Caco-2 (cell line): Measurements from ENCODE around the gene STAB2. TPM values are rescaled to one million over a fixed set of nuclear protein-coding genes. Genes with fewer than 3 reads are reported as not detected.

Experiments used
- BruUV-seq: library from RNA; stranded (reverse); fragments of 400-500 nt; replicated peaks from 2 replicates; lab custom pipeline; 2021; lab: Mats Ljungman, UMichigan
- CTCF ChIA-PET: fragments of 300-600 bp; sonication (Branson Sonifier 250); formaldehyde crosslinking; loops from one replicate; lab custom pipeline; 2022; ENCODE audit warnings: antibody characterized with exemption; lab: Charles Lee
- POLR2A ChIA-PET: fragments of 300-600 bp; sonication (Branson Sonifier 250); formaldehyde crosslinking; loops from one replicate; lab custom pipeline; 2022; ENCODE audit warnings: antibody characterized with exemption; lab: Charles Lee
- DNase-seq, 2 experiments: peaks; one replicate each; pipeline versions ENCODE4 v3.0.0 to v3.0.0-alpha.2; 2020 to 2022
- H3K27me3 ChIP-seq: replicated peaks from 2 replicates; pipeline ENCODE4 v1.6.0; 2011; ENCODE audit warnings: low read length; ENCODE audit not compliant: control insufficient read depth, insufficient read depth
- H3K36me3 ChIP-seq: 2 replicates; pipeline ENCODE4 v1.5.1; 2011; ENCODE audit warnings: low read length; ENCODE audit not compliant: control insufficient read depth, insufficient read depth
- H3K4me1 ChIP-seq: fragments of 250-450 bp; sonication (Bioruptor Pico); 2 replicates; pipeline ENCODE4 v1.5.1; 2020; ENCODE audit warnings: mild to moderate bottlenecking
- H3K4me3 ChIP-seq: 2 replicates; pipeline ENCODE4 v1.5.1; 2011; ENCODE audit warnings: low read depth, mild to moderate bottlenecking, control low read depth, low read length
- H3K9me3 ChIP-seq: fragments of 250-450 bp; sonication (Bioruptor Pico); 2 replicates; pipeline ENCODE4 v1.5.1; 2020; ENCODE audit warnings: mild to moderate bottlenecking, moderate library complexity
- H3K27ac Mint-ChIP-seq: one replicate; pipeline ENCODE4 v1.8.0; 2022; ENCODE audit warnings: mixed read lengths; ENCODE audit not compliant: unreplicated experiment
- H3K27me3 Mint-ChIP-seq: one replicate; pipeline ENCODE4 v1.8.0; 2022; ENCODE audit warnings: mixed read lengths; ENCODE audit not compliant: insufficient read depth, unreplicated experiment
- H3K36me3 Mint-ChIP-seq: one replicate; pipeline ENCODE4 v1.8.0; 2022; ENCODE audit warnings: mild to moderate bottlenecking, mixed read lengths; ENCODE audit not compliant: insufficient read depth, unreplicated experiment
- H3K4me1 Mint-ChIP-seq: one replicate; pipeline ENCODE4 v1.8.0; 2022; ENCODE audit warnings: low read depth, mixed read lengths; ENCODE audit not compliant: unreplicated experiment
- H3K4me3 Mint-ChIP-seq: one replicate; pipeline ENCODE4 v1.8.0; 2022; ENCODE audit warnings: mild to moderate bottlenecking, moderate library complexity, mixed read lengths; ENCODE audit not compliant: unreplicated experiment
- H3K9me3 Mint-ChIP-seq: one replicate; pipeline ENCODE4 v1.8.0; 2022; ENCODE audit warnings: mixed read lengths; ENCODE audit not compliant: unreplicated experiment
- CTCF ChIP-seq, 2 experiments: fragments of 200-600 bp in 1 of 2; IDR thresholded peaks; 1 replicate in 1 of 2; 2 replicates in 1 of 2; pipeline versions ENCODE4 v1.5.1 to v1.8.0; 2011 to 2022; ENCODE audit warnings: antibody characterized with exemption in 1 of 2, control low read depth in 1 of 2, inconsistent platforms in 1 of 2, low read depth in 1 of 2, low read length in 1 of 2, mild to moderate bottlenecking in 1 of 2, moderate library complexity in 1 of 2; ENCODE audit not compliant: insufficient read depth in 1 of 2, severe bottlenecking in 1 of 2, unreplicated experiment in 1 of 2
- intact Hi-C: fragments of 100-400 bp; cut with micrococcal nuclease; formaldehyde crosslinking; loops from one replicate; pipeline ENCODE4 v1.10.0; 2022; ENCODE audit not compliant: unreplicated experiment
- total RNA-seq: library from RNA; stranded (reverse); gene quantifications from 2 replicates; pipeline ENCODE4 v1.2.3, GENCODE V29; 2022

The STAB2 gene
- total RNA-seq, 1 experiment from 2014 or later: 0.25 TPM

- ChIA-PET CTCF (no interaction called here), POLR2A (no interaction called here)
- Histone ChIP-seq H3K27me3 (no peaks in the 10 kb centered on the region), H3K9me3 (no peaks in the 10 kb centered on the region), H3K36me3 (no peaks in the 10 kb centered on the region), H3K4me1 (peaks cover 25% of the 10 kb centered on the region), H3K4me3 (no peak overlapping the region)
- intact Hi-C loops: no loop called here
- no peaks in the 10 kb centered on the region for H3K9me3 Mint-ChIP-seq
- DNase-seq: no peak
- no peaks in the 10 kb centered on the region for H3K27me3 Mint-ChIP-seq
- no peak overlapping the region for H3K4me3 Mint-ChIP-seq
- TF ChIP-seq CTCF (IDR thresholded peaks at IDR 0.05; ENCODE audit: insufficient read depth in 1 of 2, low read depth in 1 of 2, low read length in 1 of 2, severe bottlenecking in 1 of 2, unreplicated experiment in 1 of 2): no peak
- no peaks in the 10 kb centered on the region for H3K36me3 Mint-ChIP-seq
- no TSS peak for BruUV-seq
- H3K27ac Mint-ChIP-seq: no peak overlapping the region
- peaks cover 7% of the 10 kb centered on the region for H3K4me1 Mint-ChIP-seq
Measured at GRCh38 chr12:103677341-103677740, 90.3 kb downstream of the STAB2 start.

GRCh38 chr12:103677905-103678304 lies 90.8 kb downstream of the STAB2 start:
- H3K4me1 Mint-ChIP-seq: peaks cover 1% of the 10 kb centered on the region
- H3K27ac Mint-ChIP-seq: no peak overlapping the region
- no TSS peak for BruUV-seq
- no peak for DNase-seq
- intact Hi-C loops: no loop called here
- Histone ChIP-seq H3K36me3 (no peaks in the 10 kb centered on the region), H3K27me3 (no peaks in the 10 kb centered on the region), H3K4me3 (no peak overlapping the region), H3K4me1 (peaks cover 20% of the 10 kb centered on the region), H3K9me3 (no peaks in the 10 kb centered on the region)
- POLR2A ChIA-PET: no interaction called here
- no peaks in the 10 kb centered on the region for H3K36me3 Mint-ChIP-seq
- CTCF ChIA-PET: no interaction called here
- no peak overlapping the region for H3K4me3 Mint-ChIP-seq
- no peak for TF ChIP-seq CTCF (IDR thresholded peaks at IDR 0.05; ENCODE audit: insufficient read depth in 1 of 2, low read depth in 1 of 2, low read length in 1 of 2, severe bottlenecking in 1 of 2, unreplicated experiment in 1 of 2)
- H3K27me3 Mint-ChIP-seq: no peaks in the 10 kb centered on the region
- no peaks in the 10 kb centered on the region for H3K9me3 Mint-ChIP-seq

GRCh38 chr12:103679421-103680170 lies 92.5 kb downstream of the STAB2 start:
- DNase-seq: no peak
- H3K27me3 Mint-ChIP-seq: peaks cover 2% of the 10 kb centered on the region
- no peaks in the 10 kb centered on the region for H3K4me1 Mint-ChIP-seq
- ChIA-PET POLR2A (no interaction called here), CTCF (no interaction called here)
- no peaks in the 10 kb centered on the region for H3K36me3 Mint-ChIP-seq
- no TSS peak for BruUV-seq
- TF ChIP-seq CTCF (IDR thresholded peaks at IDR 0.05; ENCODE audit: insufficient read depth in 1 of 2, low read depth in 1 of 2, low read length in 1 of 2, severe bottlenecking in 1 of 2, unreplicated experiment in 1 of 2): no peak
- no peak overlapping the region for H3K4me3 Mint-ChIP-seq
- H3K9me3 ChIP-seq: no peaks in the 10 kb centered on the region
- no peak overlapping the region for H3K27ac Mint-ChIP-seq
- no peaks in the 10 kb centered on the region for H3K9me3 Mint-ChIP-seq
- no peak overlapping the region for H3K4me3 ChIP-seq
- H3K36me3 ChIP-seq: no peaks in the 10 kb centered on the region
- H3K27me3 ChIP-seq: no peaks in the 10 kb centered on the region
- peaks cover 4% of the 10 kb centered on the region for H3K4me1 ChIP-seq
- intact Hi-C loops: no loop called here
